D721Med (cell line): ENCODE results near the gene CAND1.

Source experiments
- DNase-seq: peaks from one replicate; pipeline ENCODE4 v3.0.0; 2011; ENCODE audit warnings: low spot score; ENCODE audit not compliant: insufficient read length
- FAIRE-seq: peaks from 2 replicates; lab custom pipeline; 2011; peaks lifted over from hg19 to GRCh38; lab: Jason Lieb, UNC
- TF ChIP-seq, protein P1 (sequence below): IDR thresholded peaks from 2 replicates; pipeline ENCODE4 v1.5.1; 2012; ENCODE audit warnings: mild to moderate bottlenecking, control low read depth; ENCODE audit not compliant: insufficient read depth; ENCODE audit errors: missing control alignments

CAND1 gene

DNA sequence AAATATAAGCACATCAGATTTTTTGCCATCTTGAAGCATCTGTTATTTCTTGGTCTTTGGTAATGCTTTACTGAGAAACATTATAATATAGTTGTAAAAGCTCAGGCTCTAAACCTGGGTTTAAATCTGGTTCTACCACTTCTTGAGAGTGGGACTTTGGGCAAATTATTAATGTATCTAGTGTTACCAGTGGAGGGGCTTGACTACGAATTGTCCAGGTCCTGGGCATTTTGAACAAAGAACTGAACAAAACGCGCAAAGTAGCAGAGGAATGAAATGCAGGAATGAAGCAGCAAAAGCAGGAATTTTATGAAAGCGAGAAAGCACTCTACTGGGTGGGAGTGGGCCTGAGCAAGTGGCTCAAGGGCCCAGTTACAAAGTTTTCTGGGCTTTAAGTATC is 50.8 kb downstream of the CAND1 start:
- TF ChIP-seq, protein P1, sequence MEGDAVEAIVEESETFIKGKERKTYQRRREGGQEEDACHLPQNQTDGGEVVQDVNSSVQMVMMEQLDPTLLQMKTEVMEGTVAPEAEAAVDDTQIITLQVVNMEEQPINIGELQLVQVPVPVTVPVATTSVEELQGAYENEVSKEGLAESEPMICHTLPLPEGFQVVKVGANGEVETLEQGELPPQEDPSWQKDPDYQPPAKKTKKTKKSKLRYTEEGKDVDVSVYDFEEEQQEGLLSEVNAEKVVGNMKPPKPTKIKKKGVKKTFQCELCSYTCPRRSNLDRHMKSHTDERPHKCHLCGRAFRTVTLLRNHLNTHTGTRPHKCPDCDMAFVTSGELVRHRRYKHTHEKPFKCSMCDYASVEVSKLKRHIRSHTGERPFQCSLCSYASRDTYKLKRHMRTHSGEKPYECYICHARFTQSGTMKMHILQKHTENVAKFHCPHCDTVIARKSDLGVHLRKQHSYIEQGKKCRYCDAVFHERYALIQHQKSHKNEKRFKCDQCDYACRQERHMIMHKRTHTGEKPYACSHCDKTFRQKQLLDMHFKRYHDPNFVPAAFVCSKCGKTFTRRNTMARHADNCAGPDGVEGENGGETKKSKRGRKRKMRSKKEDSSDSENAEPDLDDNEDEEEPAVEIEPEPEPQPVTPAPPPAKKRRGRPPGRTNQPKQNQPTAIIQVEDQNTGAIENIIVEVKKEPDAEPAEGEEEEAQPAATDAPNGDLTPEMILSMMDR = no peak
- DNase-seq (no peak), FAIRE-seq (no peak)

DNA sequence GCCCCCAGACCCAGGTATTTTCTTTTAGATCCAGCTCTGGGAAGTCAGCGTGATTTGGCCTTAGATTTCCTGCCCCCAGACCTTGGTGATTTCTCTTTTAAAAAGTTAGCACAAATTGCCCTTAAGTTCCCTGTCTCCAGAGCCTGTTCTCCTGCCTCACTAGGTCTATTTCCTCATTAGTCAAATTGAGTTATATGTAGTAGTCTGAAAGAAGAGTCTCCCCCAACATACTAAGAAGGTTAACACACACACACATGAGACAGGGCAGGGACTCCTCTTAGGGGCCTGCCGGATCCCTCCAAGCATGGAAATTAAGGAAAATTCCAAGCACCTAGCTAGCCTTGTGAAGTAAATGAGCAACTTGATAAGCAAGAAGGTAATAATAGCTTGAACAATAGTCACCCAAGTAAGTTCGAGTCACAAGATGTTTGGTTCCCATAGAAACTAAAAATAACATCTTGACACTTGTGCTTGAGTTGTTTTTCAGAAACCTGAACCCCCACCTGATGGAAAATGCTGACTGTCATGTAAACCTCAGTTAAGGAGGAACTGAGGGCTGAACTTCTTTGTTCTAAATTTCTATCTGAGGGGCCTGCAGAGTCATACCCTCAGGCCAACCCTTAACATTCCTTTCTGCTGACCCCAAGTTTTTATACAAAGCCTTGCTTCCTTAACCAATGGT is 51.6 kb downstream of the CAND1 start:
- FAIRE-seq = no peak
- TF ChIP-seq, protein P1 = no peak
- no peak for DNase-seq

DNA sequence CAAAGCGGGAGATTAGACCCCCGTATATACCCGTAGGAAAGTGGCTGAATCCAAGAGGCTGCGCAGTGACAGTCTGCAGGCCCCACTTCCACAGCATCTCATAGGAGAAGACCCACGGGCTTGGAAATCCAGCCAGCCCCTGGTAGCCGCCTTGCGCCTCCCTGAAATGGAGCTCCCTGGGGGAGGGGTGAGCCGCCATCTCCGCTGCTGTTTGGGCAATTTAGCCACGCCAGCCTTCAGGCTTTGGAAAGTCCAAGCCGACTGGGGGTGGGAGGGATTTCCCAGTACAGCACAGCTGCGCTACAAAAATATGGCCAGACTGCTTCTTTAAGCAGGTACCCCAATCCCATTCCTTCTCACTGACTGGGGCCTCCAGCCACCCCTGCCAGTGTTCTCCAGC is 53.4 kb downstream of the CAND1 start:
- TF ChIP-seq, protein P1 = no peak
- no peak for FAIRE-seq
- DNase-seq = no peak

DNA sequence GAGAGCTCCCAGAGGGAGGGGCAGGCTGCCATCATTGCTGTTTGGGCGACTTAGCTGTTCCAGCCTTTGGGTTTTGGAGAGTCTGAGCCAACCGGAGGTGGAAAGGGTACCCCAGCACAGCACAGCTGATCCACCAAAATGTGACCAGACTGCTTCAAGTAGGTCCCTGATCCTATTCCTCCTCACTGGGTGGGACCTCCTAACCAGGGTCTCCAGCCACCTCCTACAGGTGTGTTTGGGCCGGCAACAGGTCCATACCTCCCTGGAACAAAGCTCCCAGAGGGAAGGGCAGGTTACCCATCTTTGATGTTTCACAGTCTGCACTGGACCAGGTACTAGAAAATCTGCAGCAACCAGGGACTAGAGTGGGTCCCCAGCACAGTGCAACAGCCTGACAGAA is 53.8 kb downstream of the CAND1 start:
- TF ChIP-seq, protein P1 = no peak
- FAIRE-seq (no peak), DNase-seq (no peak)

DNA sequence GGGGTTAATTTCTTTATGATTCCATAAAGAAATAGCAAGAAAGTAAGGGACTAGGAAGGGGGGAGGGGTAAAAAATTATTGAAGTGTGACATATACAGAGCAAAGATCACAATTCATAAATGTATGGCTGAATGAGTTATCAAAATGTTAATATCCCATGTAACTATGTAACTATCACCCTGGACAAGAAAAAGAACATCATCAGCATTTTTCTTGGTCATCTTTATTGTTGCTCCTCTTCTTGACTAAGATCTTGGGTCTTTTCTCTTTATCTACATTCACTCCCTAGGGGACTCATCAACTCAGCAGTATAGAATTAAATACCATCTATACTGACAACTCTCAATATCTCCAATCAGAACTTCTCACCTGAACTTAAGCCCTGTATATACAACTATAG is 57.5 kb downstream of the CAND1 start:
- DNase-seq = no peak
- TF ChIP-seq, protein P1 = no peak
- FAIRE-seq = no peak

DNA sequence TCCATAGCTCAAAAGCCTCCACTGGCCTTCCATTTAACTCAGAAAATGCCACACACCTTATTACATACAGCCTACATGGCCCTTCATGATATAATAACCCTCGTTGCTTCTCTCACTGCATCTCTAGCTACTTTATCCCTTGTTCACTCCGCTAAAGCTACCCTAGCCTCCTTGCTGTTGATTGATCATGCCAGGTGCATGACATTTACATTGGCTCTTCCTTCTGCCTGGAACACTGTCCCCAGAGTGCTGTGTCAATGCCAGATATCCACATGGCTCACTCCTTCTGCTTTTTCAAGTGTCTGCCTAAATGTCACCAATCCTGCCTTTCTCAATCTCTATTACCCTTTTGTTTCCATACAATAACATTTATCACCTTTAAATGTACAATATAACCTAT is 58.3 kb downstream of the CAND1 start:
- TF ChIP-seq, protein P1 = no peak
- no peak for FAIRE-seq
- no peak for DNase-seq

DNA sequence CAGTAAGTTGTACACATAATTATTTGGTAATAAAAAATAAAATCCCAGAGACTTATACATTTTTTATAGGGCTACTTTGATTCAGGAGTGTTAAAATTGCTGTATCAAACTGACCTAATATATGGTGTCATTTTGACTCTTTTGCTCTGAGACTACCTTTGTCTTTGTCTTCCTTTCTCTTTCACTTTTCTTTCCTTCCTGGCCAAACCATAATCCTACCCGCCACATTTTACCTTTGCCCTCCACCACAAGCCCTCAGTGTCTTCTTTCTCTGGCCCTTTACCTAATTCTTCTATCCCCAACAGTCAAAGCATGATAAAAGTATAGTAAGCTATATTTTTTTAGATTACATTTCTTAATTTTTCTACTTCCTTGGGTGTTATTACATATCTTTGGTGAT is 62.0 kb downstream of the CAND1 start:
- FAIRE-seq (no peak), DNase-seq (no peak)
- TF ChIP-seq, protein P1 = no peak
